Ascending aorta (tissue), 2 donors: ENCODE results near the gene DCP1A. TPM values are rescaled to one million over a fixed set of nuclear protein-coding genes. Genes with fewer than 3 reads are reported as not detected.

ENCODE experiments used
- DNase-seq, 2 donors: peaks; one replicate each; pipeline ENCODE4 v3.0.0-alpha.2; 2019; ENCODE audit warnings: low spot score in 2 of 2
- H3K27ac ChIP-seq, 2 donors: fragments of 200-600 bp; sonication (generic); one replicate each; pipeline ENCODE4 v1.5.1; 2016 to 2017; ENCODE audit warnings: mild to moderate bottlenecking in 1 of 2
- H3K27me3 ChIP-seq: fragments of 200-600 bp; sonication (generic); one replicate; pipeline ENCODE4 v1.5.1; 2017
- H3K36me3 ChIP-seq, 2 donors: fragments of 200-600 bp; sonication (generic); one replicate each; pipeline ENCODE4 v1.5.1; 2016
- H3K4me1 ChIP-seq, 2 donors: fragments of 200-600 bp; sonication (generic); one replicate each; pipeline ENCODE4 v1.5.1; 2016 to 2017; ENCODE audit warnings: mild to moderate bottlenecking in 1 of 2
- H3K4me3 ChIP-seq, 2 donors: fragments of 200-600 bp; sonication (generic); one replicate each; pipeline ENCODE4 v1.5.1; 2016 to 2017; ENCODE audit warnings: mild to moderate bottlenecking in 1 of 2
- H3K9me3 ChIP-seq, 2 donors: fragments of 200-600 bp; sonication (generic); one replicate each; pipeline ENCODE4 v1.5.1; 2016
- intact Hi-C: fragments of 100-400 bp; cut with DNase I; formaldehyde crosslinking; loops from one replicate; pipeline ENCODE4 v1.15.1; 2023
- total RNA-seq: library from RNA; depleted of rRNA; stranded (reverse); fragments of >200 nt; gene quantifications from one replicate; pipeline ENCODE4 v1.1.0, GENCODE V29; 2016
- TF ChIP-seq, protein P1 (sequence below), 3 experiments: fragments of 200-600 bp in 2 of 3; fragments of 450-650 bp in 1 of 3; sonication (generic) in 2 of 3; IDR thresholded peaks; one replicate each; pipeline ENCODE4 v1.5.1; 2016 to 2019; ENCODE audit warnings: antibody characterized with exemption in 3 of 3, mild to moderate bottlenecking in 1 of 3, moderate library complexity in 1 of 3

Gene DCP1A
- total RNA-seq, 1 donor from 2014 or later: 21.7 TPM

DNA sequence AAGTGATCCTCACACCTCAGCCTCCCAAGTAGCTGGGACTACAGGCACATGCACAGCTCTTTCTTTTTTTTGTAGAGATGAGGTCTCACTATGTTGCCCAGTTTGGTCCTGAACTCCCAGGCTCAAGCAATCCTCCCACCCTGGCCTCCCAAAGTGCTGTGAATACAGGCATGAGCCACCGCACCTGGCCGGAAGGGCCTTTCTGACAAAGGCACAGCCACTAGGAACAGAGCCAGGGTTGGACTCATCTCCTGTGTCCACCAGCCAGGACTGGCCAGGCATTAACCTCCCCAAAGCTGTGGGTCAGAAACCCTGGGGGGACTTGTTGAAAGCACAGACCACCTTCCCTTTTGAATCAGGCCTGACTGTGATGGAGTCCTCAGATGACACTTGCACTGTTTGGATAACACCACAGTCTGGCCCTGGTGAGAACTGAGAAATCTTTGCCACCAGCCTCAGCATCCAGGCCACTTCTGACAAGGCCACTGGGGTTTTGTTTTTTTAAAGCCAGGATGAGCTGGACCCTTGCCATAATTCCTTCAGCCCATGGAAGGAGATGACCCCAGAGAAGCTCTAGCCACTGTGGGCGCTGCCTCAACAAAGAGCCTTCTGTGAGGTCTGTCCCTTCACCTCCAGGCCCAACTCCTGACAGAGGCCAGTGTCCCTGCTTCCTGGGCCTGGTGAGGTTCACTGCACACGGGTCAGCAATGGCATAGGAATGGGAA, 96.3 kb downstream of the DCP1A start:
- TF ChIP-seq, protein P1, sequence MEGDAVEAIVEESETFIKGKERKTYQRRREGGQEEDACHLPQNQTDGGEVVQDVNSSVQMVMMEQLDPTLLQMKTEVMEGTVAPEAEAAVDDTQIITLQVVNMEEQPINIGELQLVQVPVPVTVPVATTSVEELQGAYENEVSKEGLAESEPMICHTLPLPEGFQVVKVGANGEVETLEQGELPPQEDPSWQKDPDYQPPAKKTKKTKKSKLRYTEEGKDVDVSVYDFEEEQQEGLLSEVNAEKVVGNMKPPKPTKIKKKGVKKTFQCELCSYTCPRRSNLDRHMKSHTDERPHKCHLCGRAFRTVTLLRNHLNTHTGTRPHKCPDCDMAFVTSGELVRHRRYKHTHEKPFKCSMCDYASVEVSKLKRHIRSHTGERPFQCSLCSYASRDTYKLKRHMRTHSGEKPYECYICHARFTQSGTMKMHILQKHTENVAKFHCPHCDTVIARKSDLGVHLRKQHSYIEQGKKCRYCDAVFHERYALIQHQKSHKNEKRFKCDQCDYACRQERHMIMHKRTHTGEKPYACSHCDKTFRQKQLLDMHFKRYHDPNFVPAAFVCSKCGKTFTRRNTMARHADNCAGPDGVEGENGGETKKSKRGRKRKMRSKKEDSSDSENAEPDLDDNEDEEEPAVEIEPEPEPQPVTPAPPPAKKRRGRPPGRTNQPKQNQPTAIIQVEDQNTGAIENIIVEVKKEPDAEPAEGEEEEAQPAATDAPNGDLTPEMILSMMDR (IDR thresholded peaks at IDR 0.05): no peak
- Histone ChIP-seq H3K4me1 (peaks cover 3 to 41% of the 10 kb centered on the region in 2 donors), H3K27ac (peak overlapping the region; percentile 12 to 38), H3K36me3 (no peaks in the 10 kb centered on the region), H3K4me3 (no peak overlapping the region), H3K27me3 (no peaks in the 10 kb centered on the region), H3K9me3 (no peaks in the 10 kb centered on the region)
- intact Hi-C loops: no loop called here
- no peak for DNase-seq

DNA sequence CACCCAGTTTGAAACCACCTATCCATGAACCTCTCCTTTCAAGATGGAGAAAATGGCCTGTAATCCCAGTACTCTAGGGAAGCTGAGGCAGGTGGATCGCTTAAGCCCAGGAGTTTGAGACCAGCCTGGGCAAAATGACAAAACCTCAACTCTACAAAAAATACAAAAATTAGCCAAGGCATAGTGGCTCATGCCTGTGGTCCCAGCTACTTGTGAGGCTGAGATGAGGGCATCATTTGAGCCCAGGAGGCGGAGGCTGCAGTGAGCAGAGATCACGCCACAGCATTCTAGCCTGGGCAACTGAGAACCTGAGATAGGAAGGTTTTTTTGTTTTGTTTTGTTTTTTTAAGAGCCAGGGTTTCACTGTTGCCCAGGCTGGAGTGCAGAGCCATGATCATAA, 96.9 kb downstream of the DCP1A start:
- intact Hi-C loops: no loop called here
- TF ChIP-seq, protein P1 (IDR thresholded peaks at IDR 0.05): no peak
- DNase-seq: no peak
- H3K4me3 ChIP-seq: no peak overlapping the region
- H3K27ac ChIP-seq: peak overlapping the region in 1 of 2 donors; percentile 38
- no peaks in the 10 kb centered on the region for H3K27me3 ChIP-seq
- no peaks in the 10 kb centered on the region for H3K9me3 ChIP-seq
- peaks cover 3 to 40% of the 10 kb centered on the region in 2 donors for H3K4me1 ChIP-seq
- no peaks in the 10 kb centered on the region for H3K36me3 ChIP-seq

DNA sequence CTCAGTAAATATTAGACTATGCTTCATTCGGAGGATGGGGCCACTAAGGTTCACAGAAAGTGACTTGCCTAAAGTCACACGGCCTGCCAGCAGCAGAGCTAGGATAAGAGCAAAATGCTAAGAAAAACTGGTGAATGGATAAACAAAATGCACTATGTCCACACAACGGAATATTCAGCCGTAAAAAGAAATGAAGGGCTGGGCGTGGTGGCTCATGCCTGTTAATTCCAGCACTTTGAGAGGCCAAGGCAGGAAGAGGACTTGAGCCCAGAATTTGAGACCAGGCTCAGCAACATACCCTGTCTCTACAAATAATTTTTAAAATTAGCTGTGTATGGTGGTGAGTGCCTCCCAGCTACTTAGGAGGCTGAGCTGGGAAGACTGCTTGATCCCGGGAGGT, 99.2 kb downstream of the DCP1A start:
- H3K4me3 ChIP-seq: no peak overlapping the region
- intact Hi-C loops: no loop called here
- DNase-seq: no peak
- no peak overlapping the region for H3K27ac ChIP-seq
- TF ChIP-seq, protein P1 (IDR thresholded peaks at IDR 0.05): no peak
- H3K9me3 ChIP-seq: no peaks in the 10 kb centered on the region
- no peaks in the 10 kb centered on the region for H3K27me3 ChIP-seq
- peaks cover 3 to 34% of the 10 kb centered on the region in 2 donors for H3K4me1 ChIP-seq
- no peaks in the 10 kb centered on the region for H3K36me3 ChIP-seq

DNA sequence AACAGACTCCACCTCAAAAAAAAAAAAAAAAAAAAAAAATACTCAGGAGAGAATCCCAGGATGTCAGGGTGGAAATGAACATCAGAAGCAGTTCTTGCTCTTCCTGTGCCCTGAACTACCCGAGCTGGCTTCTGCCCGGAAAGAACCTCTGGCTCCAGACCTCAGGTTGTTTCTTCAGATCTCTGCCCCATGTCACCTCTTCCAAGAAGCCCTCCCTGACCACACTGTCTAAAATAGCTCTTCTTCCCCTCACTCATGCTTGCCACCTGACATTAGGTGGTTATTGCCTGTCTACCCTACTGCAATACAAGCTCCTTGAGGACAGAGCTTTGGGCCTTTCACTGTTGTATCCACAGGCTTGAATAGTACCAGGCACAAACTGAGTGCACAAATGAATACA, 99.7 kb downstream of the DCP1A start:
- TF ChIP-seq, protein P1 (IDR thresholded peaks at IDR 0.05): no peak
- no peak for DNase-seq
- Histone ChIP-seq H3K4me1 (peaks cover 3 to 31% of the 10 kb centered on the region in 2 donors), H3K36me3 (no peaks in the 10 kb centered on the region), H3K27ac (no peak overlapping the region), H3K4me3 (no peak overlapping the region), H3K27me3 (no peaks in the 10 kb centered on the region), H3K9me3 (no peaks in the 10 kb centered on the region)
- intact Hi-C loops: no loop called here

DNA sequence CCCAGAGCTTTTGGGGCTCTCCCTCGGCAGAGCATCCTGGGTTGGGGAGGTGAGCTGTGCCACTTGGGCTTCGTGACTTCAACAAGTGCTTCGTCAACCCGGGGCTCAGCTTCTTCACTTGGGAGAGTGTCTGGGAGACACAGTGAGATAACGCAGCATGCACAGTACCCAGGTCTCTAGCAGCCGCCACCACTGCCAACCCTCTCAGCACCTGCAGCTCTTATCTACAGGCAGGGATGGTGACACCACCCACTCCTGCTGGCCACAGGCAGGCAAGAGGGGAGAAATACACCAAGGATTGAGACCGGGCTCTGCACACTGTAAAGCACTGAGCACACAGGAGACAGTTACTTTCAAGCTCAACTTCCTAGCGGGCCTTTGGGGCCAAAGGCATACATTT, 103.1 kb downstream of the DCP1A start:
- H3K27me3 ChIP-seq: no peaks in the 10 kb centered on the region
- TF ChIP-seq, protein P1 (IDR thresholded peaks at IDR 0.05): no peak
- peaks cover 0 to 12% of the 10 kb centered on the region in 2 donors for H3K4me1 ChIP-seq
- H3K4me3 ChIP-seq: no peak overlapping the region
- H3K9me3 ChIP-seq: no peaks in the 10 kb centered on the region
- peaks cover 28% of the 10 kb centered on the region in 2 donors for H3K36me3 ChIP-seq
- intact Hi-C loops: no loop called here
- DNase-seq: no peak
- peak overlapping the region in 1 of 2 donors; percentile 47 for H3K27ac ChIP-seq
